ENCODE results near the gene REV1.
A peak's percentile ranks its signal among the peaks of the same experiment; 100 is the strongest.

REV1 gene

DNA sequence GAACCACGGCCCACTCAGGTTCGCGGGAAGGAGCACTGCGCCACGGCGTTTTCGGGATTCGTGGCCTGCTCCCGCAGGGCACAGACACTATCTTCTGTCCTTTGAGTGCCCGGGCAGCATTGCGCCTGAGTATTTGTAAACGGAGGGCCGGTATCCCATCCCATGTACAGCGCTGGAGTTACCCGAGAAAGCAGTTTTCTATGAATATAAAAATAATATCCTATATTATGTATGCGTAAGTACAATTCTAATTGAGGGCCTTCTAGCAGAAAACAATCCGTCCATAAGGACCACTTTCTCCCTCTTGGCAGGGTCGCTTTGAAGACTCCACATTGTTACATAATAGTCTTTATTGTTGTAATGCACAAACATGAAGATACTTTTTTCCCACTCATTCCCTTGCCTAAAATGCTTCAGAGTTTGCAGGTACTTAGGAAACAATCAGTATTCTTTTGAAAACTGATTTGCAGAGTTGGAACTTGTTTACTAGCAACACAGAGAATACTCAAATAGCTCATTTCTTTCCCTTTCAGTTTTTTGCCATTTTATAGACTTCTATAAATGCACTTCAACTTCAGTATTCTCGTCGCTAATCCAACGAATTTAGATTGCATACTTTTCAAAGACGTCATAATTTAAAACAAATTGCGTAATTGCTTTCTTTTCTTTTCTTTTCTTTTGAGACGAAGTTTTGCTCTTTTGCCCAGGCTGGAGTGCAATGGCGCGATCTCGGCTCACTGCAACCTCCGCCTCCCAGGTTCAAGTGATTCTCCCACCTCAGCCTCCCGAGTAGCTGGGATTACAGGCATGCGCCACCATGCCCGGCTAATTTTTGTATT, 1.0 kb upstream of the REV1 start:
- TF ChIP-seq, protein P1, sequence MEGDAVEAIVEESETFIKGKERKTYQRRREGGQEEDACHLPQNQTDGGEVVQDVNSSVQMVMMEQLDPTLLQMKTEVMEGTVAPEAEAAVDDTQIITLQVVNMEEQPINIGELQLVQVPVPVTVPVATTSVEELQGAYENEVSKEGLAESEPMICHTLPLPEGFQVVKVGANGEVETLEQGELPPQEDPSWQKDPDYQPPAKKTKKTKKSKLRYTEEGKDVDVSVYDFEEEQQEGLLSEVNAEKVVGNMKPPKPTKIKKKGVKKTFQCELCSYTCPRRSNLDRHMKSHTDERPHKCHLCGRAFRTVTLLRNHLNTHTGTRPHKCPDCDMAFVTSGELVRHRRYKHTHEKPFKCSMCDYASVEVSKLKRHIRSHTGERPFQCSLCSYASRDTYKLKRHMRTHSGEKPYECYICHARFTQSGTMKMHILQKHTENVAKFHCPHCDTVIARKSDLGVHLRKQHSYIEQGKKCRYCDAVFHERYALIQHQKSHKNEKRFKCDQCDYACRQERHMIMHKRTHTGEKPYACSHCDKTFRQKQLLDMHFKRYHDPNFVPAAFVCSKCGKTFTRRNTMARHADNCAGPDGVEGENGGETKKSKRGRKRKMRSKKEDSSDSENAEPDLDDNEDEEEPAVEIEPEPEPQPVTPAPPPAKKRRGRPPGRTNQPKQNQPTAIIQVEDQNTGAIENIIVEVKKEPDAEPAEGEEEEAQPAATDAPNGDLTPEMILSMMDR (IDR thresholded peaks at IDR 0.05; ENCODE audit: insufficient read depth, low read length, poor library complexity, severe bottlenecking): no peak
- no peaks in the 10 kb centered on the region for H3K36me3 ChIP-seq (ENCODE audit: control insufficient read depth, insufficient read depth, low read length)
- H3K4me3 ChIP-seq (replicated peaks; ENCODE audit: low read depth, low read length): peak overlapping the region; percentile 80
- no peaks in the 10 kb centered on the region for H3K27me3 ChIP-seq (replicated peaks; ENCODE audit: control insufficient read depth, insufficient read depth, low read length)
- DNase-seq (ENCODE audit: extremely low read depth, insufficient read length): no peak

GRCh38 chr2:99489063-99489760, 605 bp downstream of the REV1 start:
- DNase-seq (ENCODE audit: extremely low read depth, insufficient read length): peak; percentile 62
- Histone ChIP-seq H3K36me3 (ENCODE audit: control insufficient read depth, insufficient read depth, low read length) (no peaks in the 10 kb centered on the region), H3K27me3 (replicated peaks; ENCODE audit: control insufficient read depth, insufficient read depth, low read length) (no peaks in the 10 kb centered on the region), H3K4me3 (replicated peaks; ENCODE audit: low read depth, low read length) (peak overlapping the region; percentile 80)
- TF ChIP-seq, protein P1 (IDR thresholded peaks at IDR 0.05; ENCODE audit: insufficient read depth, low read length, poor library complexity, severe bottlenecking): no peak

- Histone ChIP-seq H3K36me3 (ENCODE audit: control insufficient read depth, insufficient read depth, low read length) (no peaks in the 10 kb centered on the region), H3K4me3 (replicated peaks; ENCODE audit: low read depth, low read length) (peak overlapping the region; percentile 80), H3K27me3 (replicated peaks; ENCODE audit: control insufficient read depth, insufficient read depth, low read length) (no peaks in the 10 kb centered on the region)
- peak; percentile 11 for DNase-seq (ENCODE audit: extremely low read depth, insufficient read length)
- TF ChIP-seq, protein P1 (IDR thresholded peaks at IDR 0.05; ENCODE audit: insufficient read depth, low read length, poor library complexity, severe bottlenecking): no peak
Measured at GRCh38 chr2:99488539-99489062, 1.2 kb downstream of the REV1 start.

- Histone ChIP-seq H3K4me3 (replicated peaks; ENCODE audit: low read depth, low read length) (peak overlapping the region; percentile 80), H3K36me3 (ENCODE audit: control insufficient read depth, insufficient read depth, low read length) (no peaks in the 10 kb centered on the region), H3K27me3 (replicated peaks; ENCODE audit: control insufficient read depth, insufficient read depth, low read length) (no peaks in the 10 kb centered on the region)
- TF ChIP-seq, protein P1 (IDR thresholded peaks at IDR 0.05; ENCODE audit: insufficient read depth, low read length, poor library complexity, severe bottlenecking): no peak
- no peak for DNase-seq (ENCODE audit: extremely low read depth, insufficient read length)
Measured at GRCh38 chr2:99487906-99488305, 1.9 kb downstream of the REV1 start.

DNA sequence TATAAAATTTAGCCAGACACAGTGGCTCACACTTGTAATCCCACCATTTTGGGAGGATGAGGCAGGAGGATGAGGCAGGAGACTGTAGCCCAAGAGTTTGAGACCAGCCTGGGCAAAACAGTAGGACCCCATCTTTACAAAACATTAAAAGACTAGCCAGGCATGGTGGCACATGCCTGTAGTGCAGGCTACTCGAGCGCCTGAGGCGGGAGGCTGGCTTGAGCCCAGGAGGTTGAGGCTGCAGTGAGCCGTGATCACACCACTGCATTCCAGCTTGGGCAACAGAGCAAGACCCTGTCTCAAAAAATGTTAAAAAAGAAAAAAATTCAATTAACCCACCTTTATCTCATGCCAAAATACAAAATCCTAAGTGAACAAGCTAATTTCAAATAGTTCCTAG, 4.0 kb downstream of the REV1 start:
- TF ChIP-seq, protein P1 (IDR thresholded peaks at IDR 0.05; ENCODE audit: insufficient read depth, low read length, poor library complexity, severe bottlenecking): no peak
- H3K36me3 ChIP-seq (ENCODE audit: control insufficient read depth, insufficient read depth, low read length): no peaks in the 10 kb centered on the region; the same call in 1 of the 2 replicates
- DNase-seq (ENCODE audit: extremely low read depth, insufficient read length): no peak
- no peak overlapping the region for H3K4me3 ChIP-seq (replicated peaks; ENCODE audit: low read depth, low read length)
- H3K27me3 ChIP-seq (replicated peaks; ENCODE audit: control insufficient read depth, insufficient read depth, low read length): no peaks in the 10 kb centered on the region

Measured in GM06990 (cell line).